Stimulated activated naive CD8-positive, alpha-beta T cell treated with anti-CD3 and anti-CD28 coated beads, Interleukin-15, Interleukin-2, amounts not matched to agents 100 ng/mL and 50 ng/mL, for 24 hours (primary cell): ENCODE measurements around the gene IGF2.
"Not testable (repeated sequence)": the region's sequence is repeated elsewhere in the genome, so short reads cannot be mapped to it uniquely, and the experiment has no call there.

ENCODE experiments used
- H3K27ac Mint-ChIP-seq: one replicate; pipeline ENCODE4 v1.8.0; 2021; ENCODE audit warnings: mild to moderate bottlenecking, mixed read lengths
- H3K27me3 Mint-ChIP-seq: one replicate; pipeline ENCODE4 v1.8.0; 2021; ENCODE audit warnings: mixed read lengths
- H3K36me3 Mint-ChIP-seq: one replicate; pipeline ENCODE4 v1.8.0; 2021; ENCODE audit warnings: low read depth, mixed read lengths
- H3K4me1 Mint-ChIP-seq: one replicate; pipeline ENCODE4 v1.8.0; 2021; ENCODE audit warnings: low read depth, mixed read lengths
- H3K4me3 Mint-ChIP-seq: one replicate; pipeline ENCODE4 v1.8.0; 2021; ENCODE audit warnings: mild to moderate bottlenecking, mixed read lengths
- H3K9me3 Mint-ChIP-seq: one replicate; pipeline ENCODE4 v1.8.0; 2021; ENCODE audit warnings: mixed read lengths

Gene IGF2, protein sequence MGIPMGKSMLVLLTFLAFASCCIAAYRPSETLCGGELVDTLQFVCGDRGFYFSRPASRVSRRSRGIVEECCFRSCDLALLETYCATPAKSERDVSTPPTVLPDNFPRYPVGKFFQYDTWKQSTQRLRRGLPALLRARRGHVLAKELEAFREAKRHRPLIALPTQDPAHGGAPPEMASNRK

DNA sequence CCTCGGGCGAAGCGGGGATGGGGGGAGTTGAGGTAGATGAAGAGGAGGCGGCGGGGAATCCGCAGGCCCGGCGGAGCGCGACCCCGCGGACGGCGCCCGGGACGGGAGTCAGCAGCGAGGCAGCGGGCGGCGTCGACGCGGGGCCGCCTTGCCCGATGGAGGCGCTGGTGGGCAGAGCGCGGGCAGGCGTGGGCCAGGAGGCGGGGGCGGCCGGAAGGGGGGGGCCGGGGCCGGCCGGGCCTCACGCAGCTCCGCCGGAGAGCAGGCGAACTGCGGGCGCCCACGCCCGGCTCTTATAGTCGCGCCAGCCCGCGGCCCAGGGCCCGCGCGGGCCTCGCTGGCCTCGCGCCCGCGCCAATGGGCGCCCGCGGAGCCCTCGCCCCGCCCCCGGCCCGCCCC lies at the start of gene IGF2:
Gene IGF2 (minus strand): TSS at position 267 of the 399 bp plus-strand sequence. CDS start 3,866 bp downstream, outside the sequence.
- peaks cover 28% of the 10 kb centered on the region for H3K4me1 Mint-ChIP-seq
- H3K4me3 Mint-ChIP-seq = no peak within 1 kb of the TSS
- H3K27ac Mint-ChIP-seq = no peak within 1 kb of the TSS
- no peaks in the 10 kb centered on the region for H3K9me3 Mint-ChIP-seq
- H3K36me3 Mint-ChIP-seq = no peaks in the 10 kb centered on the region
- peaks cover 61% of the 10 kb centered on the region for H3K27me3 Mint-ChIP-seq

DNA sequence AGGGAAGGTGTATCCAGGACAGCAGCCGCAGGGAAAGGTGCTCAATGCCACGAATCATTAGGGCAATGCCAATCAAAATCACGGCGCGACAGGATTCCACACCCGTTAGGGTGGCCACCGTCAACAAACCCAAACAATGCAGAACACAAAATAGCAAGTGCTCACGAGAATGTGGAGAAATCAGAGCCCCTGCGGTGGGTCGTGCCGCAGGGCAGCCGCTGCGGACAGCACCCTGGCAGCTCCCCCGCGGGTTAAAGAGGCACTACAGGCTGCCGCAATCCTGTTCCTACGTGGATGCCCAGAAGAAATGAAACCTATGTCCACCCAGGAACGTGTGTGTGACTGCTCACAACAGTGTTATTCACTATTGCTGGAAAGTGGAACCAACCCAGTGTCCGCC lies 49.6 kb upstream of the IGF2 start:
- H3K4me3 Mint-ChIP-seq = no peak overlapping the region
- H3K27me3 Mint-ChIP-seq = peaks cover 8% of the 10 kb centered on the region
- H3K36me3 Mint-ChIP-seq = no peaks in the 10 kb centered on the region
- H3K4me1 Mint-ChIP-seq = no peaks in the 10 kb centered on the region
- no peaks in the 10 kb centered on the region for H3K9me3 Mint-ChIP-seq
- H3K27ac Mint-ChIP-seq = no peak overlapping the region

DNA sequence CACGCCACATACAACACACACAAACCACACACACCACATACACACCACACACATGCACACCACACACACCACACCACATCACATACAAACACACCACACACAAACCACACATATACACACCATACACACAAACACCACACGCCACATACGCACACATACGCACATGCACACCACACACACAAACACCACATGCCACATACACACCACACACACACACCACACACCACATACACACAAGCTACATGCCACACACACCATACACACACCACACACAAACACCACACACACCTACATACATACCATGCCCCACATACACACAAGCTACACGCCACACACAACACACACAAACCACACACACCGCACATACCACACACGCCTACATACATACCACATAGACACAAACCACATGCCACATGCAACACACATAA lies 48.1 kb upstream of the IGF2 start:
- H3K36me3 Mint-ChIP-seq = no peaks in the 10 kb centered on the region
- H3K27me3 Mint-ChIP-seq = peaks cover 8% of the 10 kb centered on the region
- H3K4me1 Mint-ChIP-seq = no peaks in the 10 kb centered on the region
- no peak overlapping the region for H3K27ac Mint-ChIP-seq
- no peaks in the 10 kb centered on the region for H3K9me3 Mint-ChIP-seq
- H3K4me3 Mint-ChIP-seq = no peak overlapping the region

DNA sequence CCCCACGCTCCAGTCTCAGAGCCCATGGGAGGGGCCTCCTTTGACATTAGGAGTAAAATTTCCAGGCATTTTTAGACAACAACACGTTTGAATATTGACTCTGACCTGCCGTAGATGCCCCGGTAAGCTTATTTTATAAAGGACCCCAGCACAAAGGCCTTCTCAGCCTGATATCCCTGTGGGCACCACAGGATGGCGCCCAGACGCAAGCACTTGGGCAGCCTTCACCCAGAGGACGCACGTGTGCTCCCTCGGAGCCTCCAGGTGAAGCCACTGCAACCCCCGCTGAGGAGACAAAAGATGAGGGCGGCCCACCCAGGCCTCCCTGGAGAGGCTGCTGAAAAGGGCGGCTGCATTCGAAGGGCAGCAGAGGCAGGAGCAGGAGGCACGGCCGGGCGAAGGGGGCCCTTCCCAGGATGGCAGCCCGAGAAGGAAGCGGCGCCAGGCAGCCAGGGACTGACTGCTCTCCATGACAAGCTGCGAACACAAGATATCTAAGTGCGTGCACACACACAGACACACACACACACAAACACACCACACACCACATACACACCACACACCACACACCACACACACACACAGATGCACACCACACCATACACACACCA lies 47.6 kb upstream of the IGF2 start:
- Mint-ChIP-seq H3K27ac (no peak overlapping the region), H3K9me3 (no peaks in the 10 kb centered on the region), H3K36me3 (no peaks in the 10 kb centered on the region), H3K27me3 (peaks cover 8% of the 10 kb centered on the region), H3K4me3 (no peak overlapping the region), H3K4me1 (no peaks in the 10 kb centered on the region)

DNA sequence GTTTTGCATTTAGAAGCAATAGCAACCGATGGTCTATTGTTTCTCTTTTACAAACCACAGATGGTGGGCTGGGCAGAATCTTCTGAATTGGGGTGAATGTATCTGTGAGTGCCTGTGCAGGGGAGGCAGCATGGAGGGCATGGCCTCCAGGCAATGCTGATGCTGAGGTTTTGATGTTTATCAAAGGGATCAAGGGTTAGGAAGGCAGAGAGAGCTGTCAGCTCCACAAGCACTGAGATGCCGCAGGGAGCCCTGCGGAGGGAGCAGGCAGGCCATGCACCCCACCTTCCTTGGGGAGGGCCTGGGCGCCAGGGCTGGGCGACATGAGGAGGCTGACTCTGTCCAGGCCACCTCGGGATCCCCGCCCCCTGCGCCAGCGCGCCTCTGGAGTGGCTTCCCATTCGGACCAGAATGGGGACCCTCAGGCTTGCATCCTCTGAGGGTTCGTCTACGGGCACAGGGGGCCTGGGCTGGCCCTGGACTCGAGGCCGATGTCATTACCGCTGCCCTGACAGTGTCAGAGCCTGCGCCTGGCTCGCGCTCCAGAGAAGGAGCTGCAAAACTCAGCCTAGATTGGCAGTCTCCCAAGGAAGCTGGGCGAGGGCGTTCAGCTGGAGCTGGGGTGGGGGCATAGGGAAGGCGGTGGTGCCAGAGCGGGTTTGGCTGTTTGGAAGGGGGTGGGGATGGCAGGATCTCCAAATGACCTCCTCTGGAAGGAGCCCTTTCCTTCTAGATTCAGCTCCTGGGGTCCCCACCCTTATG lies 46.3 kb upstream of the IGF2 start:
- no peaks in the 10 kb centered on the region for H3K9me3 Mint-ChIP-seq
- H3K4me1 Mint-ChIP-seq = no peaks in the 10 kb centered on the region
- peaks cover 5% of the 10 kb centered on the region for H3K27me3 Mint-ChIP-seq
- H3K36me3 Mint-ChIP-seq = no peaks in the 10 kb centered on the region
- no peak overlapping the region for H3K4me3 Mint-ChIP-seq
- no peak overlapping the region for H3K27ac Mint-ChIP-seq

DNA sequence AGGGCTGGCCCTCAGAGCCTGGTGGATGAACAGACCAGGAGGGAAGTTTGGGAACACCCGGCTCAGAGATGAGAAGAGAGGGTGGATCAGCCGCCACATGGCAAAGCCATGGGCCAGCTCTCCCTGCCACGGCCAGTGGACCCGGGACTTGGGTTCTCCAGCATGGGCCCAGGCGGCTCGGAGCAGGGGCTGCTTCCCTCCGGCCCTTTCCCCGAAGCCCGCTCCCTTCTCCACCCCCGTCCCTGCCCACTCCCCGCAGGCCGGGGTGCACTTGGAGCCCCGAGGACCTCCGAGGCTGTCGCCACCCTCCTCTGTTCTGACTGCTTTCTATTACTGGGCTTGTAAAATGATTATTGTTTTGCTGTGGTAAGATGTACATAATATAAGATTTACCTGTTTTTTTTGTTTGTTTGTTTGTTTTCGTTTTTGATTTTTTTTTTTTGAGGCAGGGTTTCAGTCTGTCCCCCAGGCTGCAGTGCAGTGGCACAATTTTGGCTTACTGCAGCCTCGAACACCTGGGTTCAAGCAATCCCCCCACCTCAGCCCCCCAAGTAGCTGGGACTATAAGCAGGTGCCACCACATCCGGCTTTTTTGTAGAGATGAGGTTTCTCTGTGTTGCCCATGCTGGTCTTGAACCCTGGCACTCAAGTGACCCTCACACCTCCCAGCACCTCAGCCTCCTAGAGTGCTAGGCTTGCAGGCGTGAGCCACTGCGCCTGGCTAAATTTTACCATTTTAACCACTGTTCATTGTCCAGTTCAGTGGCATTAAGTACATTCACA lies 43.7 kb upstream of the IGF2 start:
- H3K27ac Mint-ChIP-seq = no peak overlapping the region
- H3K36me3 Mint-ChIP-seq = no peaks in the 10 kb centered on the region
- no peaks in the 10 kb centered on the region for H3K9me3 Mint-ChIP-seq
- H3K4me3 Mint-ChIP-seq = no peak overlapping the region
- H3K27me3 Mint-ChIP-seq = peaks cover 4% of the 10 kb centered on the region
- no peaks in the 10 kb centered on the region for H3K4me1 Mint-ChIP-seq

DNA sequence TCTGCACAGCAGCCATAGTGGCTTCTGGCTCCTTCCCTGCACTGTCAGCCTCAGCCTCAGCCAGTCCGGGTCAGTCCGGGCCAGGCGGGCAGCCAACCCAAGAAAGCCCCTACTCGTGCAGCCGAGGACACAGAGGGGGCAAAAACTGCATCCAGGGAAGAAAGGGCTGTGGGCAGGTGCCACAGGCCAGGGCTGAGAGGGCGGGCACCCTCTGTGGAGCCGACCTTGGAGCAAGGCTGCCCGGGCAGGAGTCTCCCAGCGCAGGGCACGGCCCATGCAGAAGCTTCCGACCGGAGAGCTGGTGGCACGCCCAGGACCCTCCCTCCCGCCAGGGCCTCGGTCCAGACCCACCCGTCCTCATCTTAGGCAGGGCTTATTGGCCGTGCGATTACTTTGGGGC lies 42.9 kb upstream of the IGF2 start:
- H3K36me3 Mint-ChIP-seq = no peaks in the 10 kb centered on the region
- H3K4me3 Mint-ChIP-seq = no peak overlapping the region
- no peaks in the 10 kb centered on the region for H3K4me1 Mint-ChIP-seq
- H3K27ac Mint-ChIP-seq = no peak overlapping the region
- H3K27me3 Mint-ChIP-seq = peaks cover 4% of the 10 kb centered on the region
- no peaks in the 10 kb centered on the region for H3K9me3 Mint-ChIP-seq

DNA sequence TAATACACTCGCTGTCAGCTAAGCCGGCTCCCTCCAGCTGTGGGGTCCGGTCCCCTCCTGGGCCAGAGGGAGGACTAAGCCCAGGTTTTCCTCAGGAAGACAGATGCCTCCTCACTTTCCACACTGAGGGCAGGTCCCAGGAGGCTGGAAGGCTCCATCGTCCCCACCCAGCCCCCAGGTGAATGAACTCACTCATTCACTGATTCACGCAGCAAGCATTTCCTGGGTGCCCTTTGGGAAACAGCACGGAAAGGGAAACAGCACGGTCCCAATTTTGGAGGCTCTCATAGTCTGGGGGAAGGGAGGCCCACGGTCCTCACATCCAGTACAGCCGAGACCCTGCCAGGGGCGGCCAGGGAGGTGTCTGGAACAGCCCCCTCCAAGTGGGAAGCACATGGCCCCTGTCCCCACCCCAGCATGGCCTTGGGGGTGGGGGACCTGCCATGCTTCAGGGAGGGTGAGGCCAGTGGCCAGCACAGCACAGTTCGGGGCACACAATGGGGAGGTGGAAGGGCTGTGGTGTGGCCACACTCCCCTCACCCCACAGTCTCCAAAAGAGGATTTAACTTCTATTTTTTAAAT lies 41.7 kb upstream of the IGF2 start:
- no peaks in the 10 kb centered on the region for H3K4me1 Mint-ChIP-seq

DNA sequence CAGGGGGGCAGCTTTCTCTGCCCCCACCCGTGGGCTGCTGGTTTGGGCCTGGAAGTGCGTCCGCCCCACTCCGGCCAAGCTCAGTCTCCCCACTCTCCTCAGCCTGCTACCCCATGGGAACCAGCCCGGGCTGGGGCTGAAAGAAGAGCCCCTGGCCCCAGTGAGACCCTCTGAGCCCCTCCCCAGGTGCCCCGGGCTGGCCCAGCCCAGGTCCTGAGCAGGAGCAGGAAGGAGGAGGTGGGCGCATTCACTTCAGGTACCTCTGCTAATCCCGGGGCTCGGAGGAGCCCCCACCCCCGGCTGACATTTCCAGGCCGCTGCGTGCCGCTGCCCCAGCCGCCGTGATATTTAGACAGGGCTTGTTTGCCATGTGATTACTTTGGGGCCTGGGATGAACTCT lies 41.2 kb upstream of the IGF2 start:
- Mint-ChIP-seq H3K27ac (no peak overlapping the region), H3K27me3 (peaks cover 4% of the 10 kb centered on the region), H3K4me1 (no peaks in the 10 kb centered on the region), H3K9me3 (no peaks in the 10 kb centered on the region), H3K36me3 (no peaks in the 10 kb centered on the region), H3K4me3 (no peak overlapping the region)

More for the DNA sequence above, 41.7 kb upstream of the IGF2 start:
- H3K36me3 Mint-ChIP-seq = no peaks in the 10 kb centered on the region
- H3K27ac Mint-ChIP-seq = no peak overlapping the region
- H3K9me3 Mint-ChIP-seq = no peaks in the 10 kb centered on the region
- peaks cover 4% of the 10 kb centered on the region for H3K27me3 Mint-ChIP-seq
- H3K4me3 Mint-ChIP-seq = no peak overlapping the region

DNA sequence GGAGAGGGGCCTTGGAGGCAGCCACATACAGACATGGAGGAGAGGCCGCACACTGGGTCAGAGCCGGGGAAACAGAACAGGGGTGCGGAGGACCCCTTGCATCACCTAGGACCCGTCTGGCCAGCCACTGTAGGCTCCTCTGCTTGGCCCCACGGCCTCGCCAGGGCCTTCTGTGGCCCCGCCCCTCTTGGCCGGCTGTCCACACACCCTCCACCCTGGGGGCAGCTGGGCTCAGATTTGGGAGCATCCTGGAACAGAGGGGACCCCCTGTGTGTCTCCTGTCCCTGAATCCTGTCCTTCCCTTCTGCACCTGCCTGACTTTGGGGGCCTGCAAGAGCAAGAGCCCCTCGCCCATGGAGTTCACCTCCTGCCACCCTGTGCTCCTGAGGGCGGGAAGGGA lies 40.3 kb upstream of the IGF2 start:
- no peaks in the 10 kb centered on the region for H3K9me3 Mint-ChIP-seq
- no peak overlapping the region for H3K27ac Mint-ChIP-seq
- H3K4me3 Mint-ChIP-seq = no peak overlapping the region
- H3K36me3 Mint-ChIP-seq = no peaks in the 10 kb centered on the region
- H3K4me1 Mint-ChIP-seq = no peaks in the 10 kb centered on the region
- H3K27me3 Mint-ChIP-seq = no peaks in the 10 kb centered on the region

DNA sequence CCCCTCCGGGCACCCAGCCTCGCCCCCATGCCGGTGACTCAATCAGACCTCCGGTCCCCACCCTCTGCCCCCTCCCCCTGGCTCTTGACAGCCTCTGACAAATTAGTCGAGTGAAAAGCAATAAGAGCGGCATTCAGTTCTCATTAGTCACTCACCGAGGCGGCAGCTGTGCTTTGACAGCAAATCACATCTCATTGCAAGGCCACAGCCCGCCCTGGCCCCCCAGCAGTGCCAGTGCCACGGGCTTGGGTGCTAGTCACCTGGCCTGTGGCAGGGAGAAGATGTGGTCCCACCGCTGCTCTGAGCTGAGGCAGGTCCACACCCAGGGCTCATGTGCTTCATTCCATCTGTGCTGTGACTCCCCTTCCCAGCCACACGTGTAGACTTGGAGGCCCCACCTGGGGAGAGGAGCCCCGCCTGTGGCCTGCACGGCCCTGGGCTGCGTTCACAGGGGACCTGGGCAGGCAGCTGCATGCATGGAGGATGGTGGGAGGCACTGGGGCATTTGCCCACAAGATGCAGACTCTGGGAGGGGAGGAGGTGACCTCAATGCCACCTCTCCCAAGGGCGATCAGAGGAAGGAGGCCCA lies 39.8 kb upstream of the IGF2 start:
- Mint-ChIP-seq H3K4me3 (no peak overlapping the region), H3K4me1 (no peaks in the 10 kb centered on the region), H3K9me3 (no peaks in the 10 kb centered on the region), H3K36me3 (no peaks in the 10 kb centered on the region), H3K27me3 (no peaks in the 10 kb centered on the region), H3K27ac (no peak overlapping the region)

DNA sequence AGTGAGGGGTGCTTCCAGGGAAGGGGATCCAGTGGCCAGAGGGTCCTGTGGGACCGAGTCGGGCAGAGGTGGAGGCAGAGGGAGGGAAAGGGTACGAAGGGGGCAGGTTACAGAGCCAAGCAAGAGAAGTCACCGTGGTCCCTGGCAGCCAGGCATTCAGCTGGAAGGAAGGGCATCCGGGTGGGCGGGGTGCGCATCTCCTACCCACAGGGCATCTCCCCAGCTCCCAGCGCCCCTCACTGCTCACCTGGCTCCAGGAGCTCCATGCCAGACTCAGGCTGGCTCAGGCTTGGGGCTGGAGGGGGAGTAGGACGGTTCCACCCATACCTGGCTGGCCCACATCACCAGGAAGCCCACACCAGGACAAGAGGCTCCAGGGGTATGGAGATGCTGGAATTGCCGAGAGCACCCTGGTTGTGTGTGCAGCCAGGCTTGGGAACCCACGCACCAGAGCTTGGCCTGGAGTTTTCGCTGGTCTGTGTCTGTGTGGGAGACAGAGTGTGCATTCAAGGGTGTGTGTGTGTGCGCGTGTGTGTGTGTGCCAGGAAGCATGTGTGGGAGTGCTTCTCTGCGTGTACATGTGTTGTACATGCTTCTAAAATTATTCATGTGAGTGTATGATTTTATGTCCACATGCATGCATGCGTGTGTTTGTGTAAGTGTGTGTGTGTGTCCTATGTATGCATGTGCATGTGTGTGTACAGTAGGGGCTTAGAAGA lies 39.0 kb upstream of the IGF2 start:
- H3K27ac Mint-ChIP-seq, H3K9me3 Mint-ChIP-seq, H3K4me1 Mint-ChIP-seq, H3K27me3 Mint-ChIP-seq, H3K4me3 Mint-ChIP-seq, H3K36me3 Mint-ChIP-seq: not testable (repeated sequence)

DNA sequence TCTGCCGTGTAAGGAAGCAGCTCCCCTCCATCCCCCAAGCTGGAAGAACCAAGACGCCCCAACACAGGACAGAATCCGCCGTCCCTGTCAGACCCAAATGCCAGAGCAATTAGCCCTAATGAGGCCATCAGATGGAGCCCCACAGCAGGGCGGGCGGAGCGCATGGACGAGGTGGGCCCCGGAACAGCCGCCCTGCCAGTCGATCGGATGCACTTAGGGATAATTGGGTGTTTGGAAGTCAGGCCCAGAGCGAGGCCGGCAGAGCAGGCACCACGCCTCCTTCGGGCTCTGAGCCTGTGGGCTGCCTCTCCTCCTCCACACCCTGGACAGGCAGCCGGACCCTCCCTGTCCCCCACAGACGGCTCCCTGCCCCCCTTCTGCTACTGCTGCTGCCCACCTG lies 37.9 kb upstream of the IGF2 start:
- H3K4me1 Mint-ChIP-seq = no peaks in the 10 kb centered on the region
- H3K27ac Mint-ChIP-seq = no peak overlapping the region
- no peaks in the 10 kb centered on the region for H3K36me3 Mint-ChIP-seq
- no peaks in the 10 kb centered on the region for H3K9me3 Mint-ChIP-seq
- no peak overlapping the region for H3K4me3 Mint-ChIP-seq
- no peaks in the 10 kb centered on the region for H3K27me3 Mint-ChIP-seq

DNA sequence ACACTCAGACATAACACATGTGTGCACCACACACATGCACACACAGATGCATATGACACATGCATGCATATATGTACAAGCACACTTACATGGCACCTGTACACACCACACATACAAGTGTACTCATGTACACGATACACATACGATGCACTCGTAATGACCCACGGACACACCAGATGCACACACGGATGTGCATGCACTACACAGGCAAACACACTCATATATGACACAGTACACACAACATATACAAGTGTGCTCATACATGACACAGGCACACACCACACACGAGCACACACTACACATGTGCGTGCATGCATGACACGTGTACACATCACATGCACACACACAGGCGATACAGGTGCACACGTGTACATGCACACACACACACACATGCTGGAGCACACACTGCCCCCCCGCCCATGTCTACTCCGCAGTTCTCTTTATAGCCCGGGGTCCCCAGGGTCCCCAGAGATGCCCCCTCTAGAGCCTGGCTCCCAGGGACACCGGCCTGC lies 37.3 kb upstream of the IGF2 start:
- H3K4me3 Mint-ChIP-seq = no peak overlapping the region
- no peaks in the 10 kb centered on the region for H3K4me1 Mint-ChIP-seq
- no peaks in the 10 kb centered on the region for H3K27me3 Mint-ChIP-seq
- H3K27ac Mint-ChIP-seq = no peak overlapping the region
- H3K9me3 Mint-ChIP-seq = no peaks in the 10 kb centered on the region
- no peaks in the 10 kb centered on the region for H3K36me3 Mint-ChIP-seq
